Loucy (cell line): ENCODE results near the gene PHOSPHO2.

Source experiments
- H2AFZ ChIP-seq: fragments of 200-600 bp; sonication (generic); 2 replicates; pipeline ENCODE4 v1.6.0; 2016; ENCODE audit warnings: antibody characterized with exemption, mild to moderate bottlenecking, low read length, moderate library complexity
- H3F3A ChIP-seq: fragments of 200-600 bp; 2 replicates; pipeline ENCODE4 v1.6.0; 2016; ENCODE audit warnings: antibody characterized with exemption, low read depth, mild to moderate bottlenecking
- H3K27me3 ChIP-seq: fragments of 200-600 bp; sonication (generic); 2 replicates; pipeline ENCODE4 v1.6.1; 2014; ENCODE audit warnings: low read length, mild to moderate bottlenecking; ENCODE audit not compliant: insufficient read depth, poor library complexity, severe bottlenecking
- H3K36me3 ChIP-seq: fragments of 200-600 bp; sonication (generic); 2 replicates; pipeline ENCODE4 v1.6.1; 2016; ENCODE audit warnings: low read length; ENCODE audit not compliant: insufficient read depth
- H3K4me1 ChIP-seq: fragments of 200-600 bp; sonication (generic); 2 replicates; pipeline ENCODE4 v1.5.1; 2014; ENCODE audit warnings: low read length, mild to moderate bottlenecking; ENCODE audit not compliant: insufficient read depth, poor library complexity, severe bottlenecking
- H3K4me2 ChIP-seq: fragments of 200-600 bp; sonication (generic); 2 replicates; pipeline ENCODE4 v1.6.0; 2014; ENCODE audit warnings: antibody characterized with exemption, low read length, low read depth, mild to moderate bottlenecking; ENCODE audit not compliant: poor library complexity, severe bottlenecking
- H3K4me3 ChIP-seq: fragments of 200-600 bp; sonication (generic); 2 replicates; pipeline ENCODE4 v1.5.1; 2014; ENCODE audit warnings: low read length, mild to moderate bottlenecking, mixed read lengths; ENCODE audit not compliant: poor library complexity, severe bottlenecking
- H3K79me2 ChIP-seq: fragments of 200-600 bp; sonication (generic); 2 replicates; pipeline ENCODE4 v1.6.1; 2014; ENCODE audit warnings: low read length; ENCODE audit not compliant: insufficient read depth
- H3K9ac ChIP-seq: fragments of 200-600 bp; sonication (generic); 2 replicates; pipeline ENCODE4 v1.6.0; 2014; ENCODE audit warnings: mild to moderate bottlenecking, low read depth, low read length, moderate library complexity; ENCODE audit not compliant: poor library complexity, severe bottlenecking
- H3K9me2 ChIP-seq: fragments of 200-600 bp; sonication (generic); replicated peaks from 2 replicates; pipeline ENCODE4 v1.6.1; 2016; ENCODE audit warnings: low read depth, low read length, mixed read lengths
- H3K9me3 ChIP-seq: fragments of 200-600 bp; sonication (generic); 2 replicates; pipeline ENCODE4 v1.6.1; 2014; ENCODE audit warnings: mild to moderate bottlenecking, antibody characterized with exemption, low read length, low read depth; ENCODE audit not compliant: insufficient read depth
- H4K20me1 ChIP-seq: fragments of 200-600 bp; sonication (generic); 2 replicates; pipeline ENCODE4 v1.6.0; 2014; ENCODE audit warnings: antibody characterized with exemption, low read length, mild to moderate bottlenecking; ENCODE audit not compliant: insufficient read depth, poor library complexity, severe bottlenecking
- CTCF ChIP-seq: fragments of 200-600 bp; sonication (generic); conservative IDR thresholded peaks from 2 replicates; pipeline ENCODE4 v1.5.1; 2014; ENCODE audit warnings: mild to moderate bottlenecking, antibody characterized with exemption, low read length
- EZH2phosphoT487 ChIP-seq: fragments of 200-600 bp; IDR thresholded peaks from 2 replicates; pipeline ENCODE4 v1.6.1; 2018; ENCODE audit warnings: antibody characterized with exemption, mild to moderate bottlenecking, moderate library complexity, borderline replicate concordance

The PHOSPHO2 gene

GRCh38 chr2:169736902-169737301 lies 42.6 kb downstream of the PHOSPHO2 start:
- peaks cover 21% of the 10 kb centered on the region for H4K20me1 ChIP-seq
- no peak for TF ChIP-seq EZH2phosphoT487
- TF ChIP-seq CTCF = no peak
- H2AFZ ChIP-seq = no peak overlapping the region
- no peaks in the 10 kb centered on the region for H3K27me3 ChIP-seq
- H3K9me2 ChIP-seq = no peaks in the 10 kb centered on the region
- H3K9me3 ChIP-seq = no peaks in the 10 kb centered on the region
- H3F3A ChIP-seq = no peaks in the 10 kb centered on the region
- peaks cover 71% of the 10 kb centered on the region for H3K4me1 ChIP-seq
- H3K4me3 ChIP-seq = peak overlapping the region; percentile 87
- peak overlapping the region; percentile 83 for H3K9ac ChIP-seq
- H3K36me3 ChIP-seq = no peaks in the 10 kb centered on the region
- H3K79me2 ChIP-seq = peaks cover 57% of the 10 kb centered on the region
- H3K4me2 ChIP-seq = peak overlapping the region; percentile 97

- Histone ChIP-seq H3K79me2 (peaks cover 57% of the 10 kb centered on the region), H3K4me2 (peak overlapping the region; percentile 63), H3K9ac (no peak overlapping the region), H3K4me1 (peaks cover 55% of the 10 kb centered on the region), H3F3A (no peaks in the 10 kb centered on the region), H4K20me1 (peaks cover 25% of the 10 kb centered on the region), H3K9me2 (no peaks in the 10 kb centered on the region), H3K9me3 (no peaks in the 10 kb centered on the region), H3K36me3 (peaks cover 9% of the 10 kb centered on the region; the same call in 1 of the 2 replicates), H3K27me3 (no peaks in the 10 kb centered on the region), H2AFZ (no peak overlapping the region), H3K4me3 (peak overlapping the region; percentile 40)
- TF ChIP-seq EZH2phosphoT487 (no peak), CTCF (no peak)
Measured at GRCh38 chr2:169738566-169739229, 44.4 kb downstream of the PHOSPHO2 start.

- Histone ChIP-seq H3F3A (no peaks in the 10 kb centered on the region), H3K4me2 (peak overlapping the region; percentile 63), H3K9me2 (no peaks in the 10 kb centered on the region), H3K9me3 (no peaks in the 10 kb centered on the region), H3K9ac (no peak overlapping the region), H2AFZ (no peak overlapping the region), H3K4me1 (peaks cover 54% of the 10 kb centered on the region), H3K36me3 (peaks cover 14% of the 10 kb centered on the region), H3K79me2 (peaks cover 59% of the 10 kb centered on the region), H4K20me1 (peaks cover 25% of the 10 kb centered on the region), H3K4me3 (peak overlapping the region; percentile 40), H3K27me3 (no peaks in the 10 kb centered on the region)
- TF ChIP-seq EZH2phosphoT487 (no peak), CTCF (no peak)
Measured at GRCh38 chr2:169739351-169739750, 45.1 kb downstream of the PHOSPHO2 start.
